Lung (tissue), 12 donors: ENCODE measurements around the gene POU2F1. TPM values are rescaled to one million over a fixed set of nuclear protein-coding genes. Genes with fewer than 3 reads are reported as not detected.

Experiments used
- ATAC-seq: fragments of 200-7000 bp; cut with Tn5 transposase; one replicate; pipeline ENCODE4 v1.9.1; 2020; ENCODE audit warnings: moderate number of reproducible peaks; ENCODE audit not compliant: insufficient read depth, low FRiP score
- DNase-seq, 3 donors: peaks; one replicate each; pipeline ENCODE4 v3.0.0-alpha.2; 2013 to 2017
- H3K27ac ChIP-seq, 2 donors: one replicate each; pipeline ENCODE4 v1.5.1; 2013; ENCODE audit warnings: mild to moderate bottlenecking in 2 of 2, moderate library complexity in 2 of 2, control low read depth in 1 of 2, inconsistent platforms in 1 of 2, low read depth in 1 of 2, low read length in 1 of 2
- H3K27me3 ChIP-seq, 3 donors: one replicate each; pipeline ENCODE4 v1.5.1; 2013; ENCODE audit warnings: low read length in 2 of 3; ENCODE audit not compliant: control insufficient read depth in 3 of 3, insufficient read depth in 3 of 3
- H3K36me3 ChIP-seq, 4 donors: one replicate each; pipeline ENCODE4 v1.5.1; 2013; ENCODE audit warnings: low read length in 4 of 4, mild to moderate bottlenecking in 1 of 4, moderate library complexity in 1 of 4; ENCODE audit not compliant: control insufficient read depth in 4 of 4, insufficient read depth in 4 of 4
- H3K4me1 ChIP-seq, 5 donors: one replicate each; pipeline ENCODE4 v1.5.1; 2013; ENCODE audit warnings: low read length in 5 of 5, mild to moderate bottlenecking in 2 of 5, moderate library complexity in 1 of 5; ENCODE audit not compliant: control insufficient read depth in 5 of 5, insufficient read depth in 5 of 5
- H3K4me3 ChIP-seq: one replicate; pipeline ENCODE4 v1.5.1; 2013; ENCODE audit warnings: mild to moderate bottlenecking, control low read depth, moderate library complexity
- H3K9ac ChIP-seq, 2 donors: one replicate each; pipeline ENCODE4 v1.5.1; 2013; ENCODE audit warnings: low read length in 2 of 2, control low read depth in 1 of 2; ENCODE audit not compliant: insufficient read depth in 1 of 2
- H3K9me3 ChIP-seq, 4 donors: one replicate each; pipeline ENCODE4 v1.5.1; 2013; ENCODE audit warnings: low read length in 3 of 4, mild to moderate bottlenecking in 1 of 4, moderate library complexity in 1 of 4; ENCODE audit not compliant: control insufficient read depth in 4 of 4, insufficient read depth in 3 of 4
- CTCF ChIP-seq: IDR thresholded peaks from 2 replicates; pipeline ENCODE4 v1.5.1; 2012; ENCODE audit warnings: mild to moderate bottlenecking; ENCODE audit errors: control extremely low read depth, extremely low read depth
- WGBS, 2 donors: extraction: QIAGEN DNeasy Blood & Tissue Kit; methylation state at CpG; one replicate each; pipeline ENCODE4 v1.1.7; 2013; 5-methylcytosine and 5-hydroxymethylcytosine counted together
- polyA plus RNA-seq, 2 donors: library from polyadenylated mRNA; stranded (reverse); fragments of 200-250 nt; gene quantifications; one replicate each; pipeline ENCODE4 v1.2.1, GENCODE V29; 2013
- total RNA-seq, 2 donors: library from RNA; depleted of rRNA in 1 of 2; stranded (reverse); fragments of >200 nt in 1 of 2; gene quantifications; one replicate each; pipeline ENCODE4 v1.2.1, GENCODE V29; 2014 to 2021
- donor health status: control.
- donor health status: control.
- donor health status: Bipolar disorder and iron deficiency.
- donor health status: healthy.
- donor health status: DM: yes; HTN: yes; CAD: no.

POU2F1 gene
- total and polyA plus RNA-seq, 4 donors = 2.0 to 34.4 (median 8.7) TPM

- no peak overlapping the region for H3K27ac ChIP-seq
- no peak for DNase-seq
Observed at GRCh38 chr1:167274061-167274460, 53.4 kb downstream of the POU2F1 start.

GRCh38 chr1:167276969-167277368 lies 56.3 kb downstream of the POU2F1 start:
- no peak for ATAC-seq
- TF ChIP-seq CTCF = no peak

More at GRCh38 chr1:167274061-167274460, 53.4 kb downstream of the POU2F1 start:
- 92 to 97% methylated on average over 1 of the region's 1 CpG for WGBS, 2 donors
- no peak for ATAC-seq
- no peaks in the 10 kb centered on the region for H3K27me3 ChIP-seq
- H3K9me3 ChIP-seq = no peaks in the 10 kb centered on the region
- TF ChIP-seq CTCF = no peak
- no peak overlapping the region for H3K4me3 ChIP-seq
- no peak overlapping the region for H3K9ac ChIP-seq
- H3K36me3 ChIP-seq = no peaks in the 10 kb centered on the region
- peaks cover 0 to 18% (median 6%) of the 10 kb centered on the region in 5 donors for H3K4me1 ChIP-seq

GRCh38 chr1:167278497-167278896 lies 57.8 kb downstream of the POU2F1 start:
- ATAC-seq (no peak), DNase-seq (no peak)
- H3K27ac ChIP-seq = no peak overlapping the region
- no peak overlapping the region for H3K4me3 ChIP-seq
- H3K4me1 ChIP-seq = peaks cover 0 to 15% (median 0%) of the 10 kb centered on the region in 5 donors
- no peak overlapping the region for H3K9ac ChIP-seq
- no peak for TF ChIP-seq CTCF
- no peaks in the 10 kb centered on the region for H3K36me3 ChIP-seq
- no peaks in the 10 kb centered on the region for H3K27me3 ChIP-seq
- WGBS, 2 donors = 95 to 96% methylated on average over 5 of the region's 5 CpGs
- no peaks in the 10 kb centered on the region for H3K9me3 ChIP-seq

More at GRCh38 chr1:167276969-167277368, 56.3 kb downstream of the POU2F1 start:
- Histone ChIP-seq H3K4me1 (peaks cover 0 to 17% (median 0%) of the 10 kb centered on the region in 5 donors), H3K9me3 (no peaks in the 10 kb centered on the region), H3K27ac (no peak overlapping the region), H3K9ac (no peak overlapping the region), H3K4me3 (no peak overlapping the region), H3K27me3 (no peaks in the 10 kb centered on the region), H3K36me3 (no peaks in the 10 kb centered on the region)
- WGBS, 2 donors = 93 to 95% methylated on average over 3 of the region's 3 CpGs
- no peak for DNase-seq

GRCh38 chr1:167280912-167281311 lies 60.2 kb downstream of the POU2F1 start:
- Histone ChIP-seq H3K27me3 (no peaks in the 10 kb centered on the region), H3K4me1 (peaks cover 0 to 13% (median 2%) of the 10 kb centered on the region in 5 donors), H3K36me3 (no peaks in the 10 kb centered on the region), H3K9ac (no peak overlapping the region), H3K9me3 (no peaks in the 10 kb centered on the region), H3K27ac (no peak overlapping the region), H3K4me3 (no peak overlapping the region)
- ATAC-seq (no peak), DNase-seq (no peak)
- no peak for TF ChIP-seq CTCF
- 95 to 96% methylated on average over 3 of the region's 3 CpGs for WGBS, 2 donors
